HG02981 (cell line): ENCODE measurements around the gene COL10A1.

Source experiments
- ATAC-seq: cut with Tn5 transposase; IDR thresholded peaks from one replicate; pipeline ENCODE4 v1.9.1; 2021; ENCODE audit warnings: mild to moderate bottlenecking, moderate library complexity; ENCODE audit not compliant: unreplicated experiment

Gene COL10A1

GRCh38 chr6:116088946-116089345 lies 37.0 kb downstream of the COL10A1 start:
- no peak for ATAC-seq

- peak; percentile 94 for ATAC-seq
Measured at GRCh38 chr6:116087437-116088027, 38.4 kb downstream of the COL10A1 start.

- ATAC-seq = no peak
Measured at GRCh38 chr6:116084284-116084683, 41.6 kb downstream of the COL10A1 start.

GRCh38 chr6:116083052-116083451 lies 42.9 kb downstream of the COL10A1 start:
- no peak for ATAC-seq

GRCh38 chr6:116078945-116079344 lies 47.0 kb downstream of the COL10A1 start:
- ATAC-seq = no peak

- ATAC-seq = no peak
Measured at GRCh38 chr6:116078522-116078921, 47.4 kb downstream of the COL10A1 start.

- no peak for ATAC-seq
Measured at GRCh38 chr6:116074732-116075390, 51.1 kb downstream of the COL10A1 start.

- ATAC-seq = no peak
Measured at GRCh38 chr6:116073765-116074440, 52.0 kb downstream of the COL10A1 start.

- ATAC-seq = no peak
Measured at GRCh38 chr6:116072368-116072767, 53.6 kb downstream of the COL10A1 start.

GRCh38 chr6:116070616-116071389 lies 55.1 kb downstream of the COL10A1 start:
- no peak for ATAC-seq

- no peak for ATAC-seq
Measured at GRCh38 chr6:116070101-116070500, 55.8 kb downstream of the COL10A1 start.
